HG03066 (cell line): ENCODE results near the gene SLC5A9.

ENCODE experiments used
- ATAC-seq: cut with Tn5 transposase; IDR thresholded peaks from one replicate; pipeline ENCODE4 v1.9.1; 2021; ENCODE audit warnings: low read depth; ENCODE audit not compliant: unreplicated experiment

Gene SLC5A9

DNA sequence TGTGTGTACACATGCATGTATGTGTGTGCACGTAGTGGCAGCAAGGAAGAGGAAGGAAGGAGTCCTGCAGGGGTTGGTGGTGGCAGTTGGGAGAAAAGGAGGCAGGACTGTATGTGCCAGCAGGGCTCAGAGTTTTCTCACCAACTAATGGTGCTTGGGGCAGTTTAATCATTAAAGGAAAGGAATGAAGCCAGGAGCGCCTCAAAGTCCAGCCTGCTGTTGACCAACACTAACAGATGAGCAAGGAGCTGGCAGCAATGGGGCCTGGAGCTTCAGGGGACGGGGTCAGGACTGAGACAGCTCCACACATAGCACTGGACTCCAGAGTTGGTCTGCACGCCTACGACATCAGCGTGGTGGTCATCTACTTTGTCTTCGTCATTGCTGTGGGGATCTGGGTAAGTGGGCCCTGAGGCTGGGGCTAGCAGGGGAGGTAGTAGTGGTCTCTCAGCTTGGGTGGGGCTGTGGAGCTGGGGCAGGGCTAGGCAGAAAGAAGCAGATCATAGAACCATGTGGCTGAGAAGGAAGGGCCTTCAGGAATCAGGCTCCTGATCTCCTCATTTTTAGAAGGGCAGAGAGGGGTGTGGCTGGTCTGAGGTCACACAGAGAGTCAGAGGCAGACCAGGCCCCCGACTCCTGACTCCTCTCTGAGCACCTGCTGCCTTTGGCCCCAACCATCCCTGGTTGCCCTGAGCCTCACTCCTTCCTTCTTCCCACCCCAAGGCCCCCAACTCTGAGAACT is at the start of gene SLC5A9:
TSS of gene SLC5A9 (plus strand) at position 216 of the 742 bp plus-strand sequence. CDS start at position 237, 21 bp downstream.
- no peak for ATAC-seq

GRCh38 chr1:48175116-48175515 is 47.4 kb upstream of the SLC5A9 start:
- ATAC-seq: no peak

DNA sequence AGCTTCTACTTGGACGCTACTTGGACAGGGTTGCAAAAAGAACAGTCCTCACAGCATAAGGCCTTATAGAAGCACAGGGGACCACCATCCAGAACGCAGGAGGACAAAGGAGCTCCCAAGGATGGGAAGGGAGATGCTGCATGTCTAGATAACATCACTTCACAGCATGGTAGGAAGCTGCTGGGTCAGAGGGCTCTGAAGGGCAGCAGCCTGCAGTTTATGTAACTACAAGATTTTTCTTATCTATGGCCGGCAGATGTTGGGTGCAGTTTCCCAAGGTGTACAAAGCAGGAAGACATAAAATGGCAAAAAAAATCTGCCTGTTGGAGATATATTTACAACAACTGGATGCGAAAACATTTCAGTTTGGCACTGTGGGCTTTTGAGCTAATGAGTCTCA is 45.3 kb upstream of the SLC5A9 start:
- ATAC-seq: no peak

GRCh38 chr1:48181669-48182367 is 40.7 kb upstream of the SLC5A9 start:
- ATAC-seq: no peak

- ATAC-seq: no peak
Measured at GRCh38 chr1:48182439-48182838, 40.1 kb upstream of the SLC5A9 start.

DNA sequence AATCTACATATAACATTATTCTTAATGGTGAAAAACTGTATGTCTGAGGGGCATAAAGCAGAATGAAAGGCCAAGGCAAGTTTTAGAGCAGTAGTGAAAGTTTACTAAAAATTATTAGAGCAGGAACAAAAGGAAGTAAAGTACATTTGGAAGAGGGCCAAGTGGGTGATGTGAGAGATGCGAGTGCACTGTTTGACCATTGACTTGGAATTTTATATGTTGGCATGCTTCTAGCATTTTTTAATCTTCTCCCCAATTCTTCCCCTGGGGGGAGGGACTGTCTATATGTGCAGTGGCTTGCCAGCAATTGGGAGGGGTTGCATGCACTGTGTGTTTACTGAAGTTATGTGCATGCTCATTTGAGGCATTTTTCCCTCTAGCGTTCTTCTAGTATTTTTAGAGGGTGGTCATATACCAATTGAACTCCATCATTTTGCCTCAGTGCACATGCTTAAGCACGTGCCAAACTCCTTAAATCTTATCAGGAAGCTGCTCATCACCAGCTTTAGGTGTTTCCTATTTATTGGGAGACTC is 36.1 kb upstream of the SLC5A9 start:
- ATAC-seq: no peak

GRCh38 chr1:48187969-48188563 is 34.5 kb upstream of the SLC5A9 start:
- no peak for ATAC-seq

DNA sequence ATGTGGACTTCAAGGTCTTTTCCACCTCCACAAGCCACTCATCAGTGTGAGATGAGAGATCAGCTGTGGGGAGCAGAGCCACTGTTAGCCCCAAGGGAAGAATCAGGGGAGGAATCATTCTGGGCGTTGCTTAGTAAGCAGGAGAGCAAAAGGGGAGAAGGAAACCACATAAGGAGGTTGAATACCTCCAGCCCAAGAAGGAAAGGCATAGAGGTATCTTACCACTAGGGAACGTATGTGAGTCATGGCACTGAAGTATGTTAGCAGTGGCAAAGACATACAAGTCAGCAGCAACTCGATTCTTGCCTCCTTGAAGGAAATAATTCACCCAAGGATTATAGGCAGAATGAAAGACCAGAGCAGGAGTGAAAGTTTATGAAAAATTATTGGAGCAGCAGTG is 31.6 kb upstream of the SLC5A9 start:
- ATAC-seq: no peak

- no peak for ATAC-seq
Measured at GRCh38 chr1:48194801-48195200, 27.7 kb upstream of the SLC5A9 start.

- ATAC-seq: no peak
Measured at GRCh38 chr1:48196237-48196636, 26.3 kb upstream of the SLC5A9 start.

- no peak for ATAC-seq
Measured at GRCh38 chr1:48198970-48199369, 23.5 kb upstream of the SLC5A9 start.

- ATAC-seq: no peak
Measured at GRCh38 chr1:48200166-48200900, 22.2 kb upstream of the SLC5A9 start.

- peak; percentile 63 for ATAC-seq
Measured at GRCh38 chr1:48202030-48202752, 20.3 kb upstream of the SLC5A9 start.

DNA sequence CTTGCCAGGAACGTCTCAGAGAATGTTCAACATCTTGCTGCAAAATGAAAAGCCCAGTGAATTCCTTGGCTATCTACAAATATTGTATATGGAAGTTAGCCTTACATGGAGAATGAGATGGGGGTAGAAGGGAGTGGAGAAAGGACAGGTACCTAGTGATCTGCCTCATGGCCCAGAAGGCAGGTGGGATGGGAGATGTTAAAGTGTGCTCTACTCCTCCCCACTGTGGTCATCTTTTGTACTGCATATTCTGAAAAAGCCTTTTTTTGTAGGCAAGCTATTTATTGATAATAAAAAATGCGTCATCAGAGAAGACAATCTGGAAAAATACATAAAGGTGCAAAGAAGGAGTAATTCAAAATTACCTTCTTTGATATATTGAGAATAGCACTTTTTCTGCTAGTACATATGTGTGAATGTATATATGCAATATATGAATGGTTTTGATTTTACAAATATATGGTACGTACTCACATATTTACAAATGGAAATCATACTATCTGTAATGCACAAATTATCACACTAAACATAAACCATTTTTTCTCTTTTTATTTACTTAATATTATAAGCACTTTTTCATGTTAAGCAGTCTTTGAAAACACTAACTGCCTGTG is 19.1 kb upstream of the SLC5A9 start:
- ATAC-seq: peak; percentile 64

GRCh38 chr1:48205522-48205921 is 17.0 kb upstream of the SLC5A9 start:
- no peak for ATAC-seq

GRCh38 chr1:48206371-48206770 is 16.1 kb upstream of the SLC5A9 start:
- no peak for ATAC-seq

DNA sequence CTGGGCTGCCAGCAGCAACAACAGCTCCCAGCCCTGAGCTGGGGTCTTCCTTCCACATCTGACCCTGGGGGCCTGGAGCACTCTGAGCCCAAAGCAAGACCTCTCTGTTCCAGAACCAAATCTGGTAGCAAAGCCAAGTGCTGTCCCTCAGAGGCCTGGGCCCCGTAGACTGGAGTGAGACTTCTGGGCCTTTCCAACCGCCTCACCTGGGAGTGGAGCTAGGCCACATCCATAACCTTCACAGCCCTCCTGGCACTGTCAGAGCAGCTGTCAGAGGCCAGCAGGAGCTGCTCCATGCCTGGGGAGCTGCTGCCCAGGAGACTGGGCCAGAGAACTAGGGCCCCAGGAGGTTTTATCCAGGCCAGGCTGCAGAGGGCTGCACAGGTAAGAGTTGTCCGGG is 15.4 kb upstream of the SLC5A9 start:
- no peak for ATAC-seq

- no peak for ATAC-seq
Measured at GRCh38 chr1:48207536-48208075, 14.9 kb upstream of the SLC5A9 start.

- no peak for ATAC-seq
Measured at GRCh38 chr1:48208251-48208650, 14.3 kb upstream of the SLC5A9 start.
